Measurements from ENCODE around the gene IFNA21. TPM values are rescaled to one million over a fixed set of nuclear protein-coding genes. Genes with fewer than 3 reads are reported as not detected.
"Not testable (repeated sequence)": the region's sequence is repeated elsewhere in the genome, so short reads cannot be mapped to it uniquely, and the experiment has no call there.

The IFNA21 gene
- total and polyA plus RNA-seq, 2 of the 4 experiments (the other 2 are of a cell fraction): not detected

GRCh38 chr9:21207043-21207442 is 40.6 kb upstream of the IFNA21 start, which contains the start of gene IFNA10:
Gene IFNA10 (minus strand): TSS chr9:21207143. CDS start chr9:21207097, 46 bp downstream.
- H3K9ac ChIP-seq (ENCODE audit: low read depth, low read length); H3K79me1 ChIP-seq (ENCODE audit: low read depth in 1 of 2, low read length in 2 of 2); H4K5ac ChIP-seq (ENCODE audit: low read depth, low read length); H3K18ac ChIP-seq (ENCODE audit: low read depth, low read length); dilution Hi-C loops (cut with HindIII; ENCODE audit: low sequenced_read_pairs, unreplicated experiment); H3K14ac ChIP-seq (replicated peaks; ENCODE audit: low read depth, low read length); intact Hi-C loops (cut with micrococcal nuclease); H3K27ac ChIP-seq (ENCODE audit: insufficient read depth, low read length); H3K23ac ChIP-seq (ENCODE audit: low read depth, low read length); H4K8ac ChIP-seq (ENCODE audit: low read depth in 2 of 2, low read length in 2 of 2); H2BK5ac ChIP-seq (ENCODE audit: low read depth, low read length, poor library complexity, severe bottlenecking); H3K9me3 ChIP-seq (ENCODE audit: control insufficient read depth, insufficient read depth, low read length); ATAC-seq (ENCODE audit: low read depth); H3K4me2 ChIP-seq (ENCODE audit: low read depth, low read length); CTCF ChIA-PET; H3K4ac ChIP-seq (ENCODE audit: low read depth, low read length); H3K9me1 ChIP-seq (ENCODE audit: insufficient read depth, low read length); POLR2A ChIA-PET (ENCODE audit: unreplicated experiment); H2AK5ac ChIP-seq (ENCODE audit: low read depth, low read length); H2BK15ac ChIP-seq (ENCODE audit: low read depth, low read length); H3K4me3 ChIP-seq (ENCODE audit: insufficient read depth, low read depth, low read length); H2BK20ac ChIP-seq (ENCODE audit: low read depth, low read length); H3K27me3 ChIP-seq (ENCODE audit: control insufficient read depth, insufficient read depth, low read length); H3K56ac ChIP-seq (ENCODE audit: extremely low read depth, insufficient read depth, low read length); DNase-seq; H2AFZ ChIP-seq (replicated peaks; ENCODE audit: low read length, poor library complexity); H2AK9ac ChIP-seq (replicated peaks; ENCODE audit: low read depth, low read length, poor library complexity); H3K36me3 ChIP-seq (ENCODE audit: control insufficient read depth, insufficient read depth, low read length); H4K20me1 ChIP-seq (ENCODE audit: insufficient read depth, low read length); H3K4me1 ChIP-seq (ENCODE audit: control insufficient read depth, insufficient read depth, low read length); H2BK120ac ChIP-seq (ENCODE audit: low read depth, low read length); BruUV-seq (replicated peaks); H4K91ac ChIP-seq (ENCODE audit: insufficient read depth, low read depth, low read length): not testable (repeated sequence)
- in situ Hi-C loops (cut with MboI; ENCODE audit: low sequenced_read_pairs): loop anchor here (25.0 kb wide), 1 partner anchor 580 kb away; no protein-coding TSS in a partner anchor
- no CpG with 5 or more reads among the region's 3 CpGs for WGBS, 2 experiments (ENCODE audit: extremely low coverage in 2 of 2, insufficient read length in 1 of 2)
